ENCODE measurements around the gene PLAAT3. TPM values are rescaled to one million over a fixed set of nuclear protein-coding genes. Genes with fewer than 3 reads are reported as not detected.

The PLAAT3 gene
- total and polyA plus RNA-seq, 2 of the 8 experiments (the other 6 are each of a cell fraction or from before 2014, with no cell fraction given), result 109 to 190 TPM

DNA sequence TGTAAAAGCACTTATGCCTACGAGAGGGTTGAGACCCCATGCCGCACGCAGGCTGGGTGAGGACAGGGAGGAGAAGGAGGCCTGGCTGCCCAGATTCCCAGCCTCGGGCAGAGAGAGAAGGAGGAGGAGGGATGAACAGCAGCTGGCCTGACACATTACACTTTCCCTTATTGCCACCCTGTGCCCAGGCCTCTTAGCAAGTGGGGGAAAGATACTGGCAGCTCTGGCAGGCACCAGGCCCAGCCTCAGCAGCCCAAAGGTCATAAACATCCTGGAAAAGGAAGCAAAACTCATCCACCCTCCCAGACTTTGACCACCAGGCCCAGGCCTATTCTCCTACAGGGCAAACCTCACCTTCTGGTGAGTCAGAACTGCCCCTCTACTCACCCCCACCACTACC, 4.7 kb downstream of the PLAAT3 start (continued):
- TF ChIP-seq, protein P1, sequence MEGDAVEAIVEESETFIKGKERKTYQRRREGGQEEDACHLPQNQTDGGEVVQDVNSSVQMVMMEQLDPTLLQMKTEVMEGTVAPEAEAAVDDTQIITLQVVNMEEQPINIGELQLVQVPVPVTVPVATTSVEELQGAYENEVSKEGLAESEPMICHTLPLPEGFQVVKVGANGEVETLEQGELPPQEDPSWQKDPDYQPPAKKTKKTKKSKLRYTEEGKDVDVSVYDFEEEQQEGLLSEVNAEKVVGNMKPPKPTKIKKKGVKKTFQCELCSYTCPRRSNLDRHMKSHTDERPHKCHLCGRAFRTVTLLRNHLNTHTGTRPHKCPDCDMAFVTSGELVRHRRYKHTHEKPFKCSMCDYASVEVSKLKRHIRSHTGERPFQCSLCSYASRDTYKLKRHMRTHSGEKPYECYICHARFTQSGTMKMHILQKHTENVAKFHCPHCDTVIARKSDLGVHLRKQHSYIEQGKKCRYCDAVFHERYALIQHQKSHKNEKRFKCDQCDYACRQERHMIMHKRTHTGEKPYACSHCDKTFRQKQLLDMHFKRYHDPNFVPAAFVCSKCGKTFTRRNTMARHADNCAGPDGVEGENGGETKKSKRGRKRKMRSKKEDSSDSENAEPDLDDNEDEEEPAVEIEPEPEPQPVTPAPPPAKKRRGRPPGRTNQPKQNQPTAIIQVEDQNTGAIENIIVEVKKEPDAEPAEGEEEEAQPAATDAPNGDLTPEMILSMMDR (IDR thresholded peaks at IDR 0.05; ENCODE audit: control extremely low read depth in 1 of 3, insufficient read depth in 1 of 3, low read depth in 1 of 3, low read length in 3 of 3), result no peak
- TF ChIP-seq, protein P2, sequence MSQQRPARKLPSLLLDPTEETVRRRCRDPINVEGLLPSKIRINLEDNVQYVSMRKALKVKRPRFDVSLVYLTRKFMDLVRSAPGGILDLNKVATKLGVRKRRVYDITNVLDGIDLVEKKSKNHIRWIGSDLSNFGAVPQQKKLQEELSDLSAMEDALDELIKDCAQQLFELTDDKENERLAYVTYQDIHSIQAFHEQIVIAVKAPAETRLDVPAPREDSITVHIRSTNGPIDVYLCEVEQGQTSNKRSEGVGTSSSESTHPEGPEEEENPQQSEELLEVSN (IDR thresholded peaks at IDR 0.05), result no peak
